Spleen (tissue), 11 donors: Measurements from ENCODE around the gene MESD. TPM values are rescaled to one million over a fixed set of nuclear protein-coding genes. Genes with fewer than 3 reads are reported as not detected.

ENCODE experiments used
- DNase-seq: peaks from one replicate; pipeline ENCODE4 v3.0.0-alpha.2; 2020
- H3K27ac ChIP-seq, 8 donors: fragments of 200-600 bp; sonication (generic) in 7 of 8; 1 replicate in 4 of 8; 2 replicates in 4 of 8; pipeline versions ENCODE4 v1.5.0 to v1.8.0; 2016 to 2021; ENCODE audit warnings: inconsistent platforms in 4 of 8, mild to moderate bottlenecking in 4 of 8, moderate library complexity in 1 of 8
- H3K27me3 ChIP-seq, 7 donors: fragments of 200-600 bp; sonication (generic) in 6 of 7; replicated peaks in 1 of 7; 1 replicate in 4 of 7; 2 replicates in 3 of 7; pipeline versions ENCODE4 v1.5.0 to v1.8.0; 2016 to 2021; ENCODE audit warnings: inconsistent platforms in 3 of 7, mild to moderate bottlenecking in 1 of 7
- H3K36me3 ChIP-seq, 6 donors: fragments of 200-600 bp; sonication (generic) in 5 of 6; 1 replicate in 4 of 6; 2 replicates in 2 of 6; pipeline versions ENCODE4 v1.5.0 to v1.8.0; 2016 to 2021; ENCODE audit warnings: inconsistent platforms in 2 of 6
- H3K4me1 ChIP-seq, 6 donors: fragments of 200-600 bp; sonication (generic) in 5 of 6; 1 replicate in 3 of 6; 2 replicates in 3 of 6; pipeline versions ENCODE4 v1.5.0 to v1.8.0; 2016 to 2021; ENCODE audit warnings: inconsistent platforms in 3 of 6
- H3K4me3 ChIP-seq, 8 donors: fragments of 200-600 bp; sonication (generic) in 7 of 8; 1 replicate in 4 of 8; 2 replicates in 4 of 8; pipeline versions ENCODE4 v1.5.0 to v1.8.0; 2016 to 2021; ENCODE audit warnings: inconsistent platforms in 4 of 8, mild to moderate bottlenecking in 4 of 8, moderate library complexity in 2 of 8
- H3K9me3 ChIP-seq, 8 donors: fragments of 200-600 bp; sonication (generic) in 7 of 8; 1 replicate in 4 of 8; 2 replicates in 4 of 8; pipeline versions ENCODE4 v1.5.0 to v1.8.0; 2016 to 2021; ENCODE audit warnings: inconsistent platforms in 4 of 8
- CTCF ChIP-seq, 11 experiments: fragments of 200-600 bp in 7 of 11; fragments of 450-650 bp in 4 of 11; sonication (generic) in 4 of 11; IDR thresholded peaks in 8 of 11; conservative IDR thresholded peaks in 3 of 11; 1 replicate in 7 of 11; 2 replicates in 4 of 11; pipeline versions ENCODE4 v1.4.0 to v1.8.0; 2016 to 2021; ENCODE audit warnings: antibody characterized with exemption in 11 of 11, inconsistent platforms in 4 of 11, mild to moderate bottlenecking in 1 of 11
- POLR2A ChIP-seq, 3 donors: fragments of 450-650 bp; IDR thresholded peaks; one replicate each; pipeline ENCODE4 v1.5.1; 2017; ENCODE audit warnings: antibody characterized with exemption in 3 of 3, mild to moderate bottlenecking in 1 of 3
- POLR2AphosphoS5 ChIP-seq, 3 donors: sonication (generic); formaldehyde crosslinking; IDR thresholded peaks; one replicate each; pipeline ENCODE4 v1.5.1; 2017; ENCODE audit warnings: antibody characterized with exemption in 3 of 3
- WGBS, 5 donors: extraction: QIAGEN DNeasy Blood & Tissue Kit in 3 of 5; methylation state at CpG; one replicate each; pipeline versions ENCODE4 v1.1.5 to v1.1.7; 2013 to 2018; 5-methylcytosine and 5-hydroxymethylcytosine counted together
- intact Hi-C: fragments of 100-400 bp; cut with DNase I; formaldehyde crosslinking; loops from one replicate; pipeline ENCODE4 v1.15.0; 2023; ENCODE audit warnings: low total_unique reads
- polyA plus RNA-seq, 3 donors: library from polyadenylated mRNA; stranded (reverse); fragments of 200-250 nt; gene quantifications; one replicate each; pipeline ENCODE4 v1.2.1, GENCODE V29; 2013
- total RNA-seq, 7 donors: library from RNA; depleted of rRNA in 3 of 7; stranded (reverse); fragments of >200 nt in 3 of 7; fragmentation: NEBNext Ultra II Directional in 4 of 7; extraction: Animal tissue kit (Norgen Biotek cat#: 25700) in 4 of 7; gene quantifications; one replicate each; pipeline versions ENCODE4 v1.1.0 to v1.2.1, GENCODE V29; 2016 to 2021
- donor health status: healthy with polysubstance abuse.
- donor health status: DM: no; HTN: no; CAD: no; lungs with moderate emphysema.
- donor health status: DM: no; HTN: no; CAD: no.
- donor health status: Bipolar disorder and iron deficiency.
- donor health status: healthy.
- donor health status: DM: no; HTN: no; CAD: no.
- donor health status: DM: yes; HTN: yes; CAD: no.

The MESD gene
- total and polyA plus RNA-seq, 10 donors, result 8.5 to 39.8 (median 27.5) TPM

GRCh38 chr15:80926126-80926525, 63.5 kb downstream of the MESD start:
- DNase-seq, result no peak

GRCh38 chr15:80925597-80926059, 64.0 kb downstream of the MESD start:
- no peak overlapping the region for H3K4me3 ChIP-seq
- 95 to 96% (median 95%) methylated on average over 17 of the region's 17 CpGs for WGBS, 5 donors
- H3K27ac ChIP-seq, result no peak overlapping the region
- peaks cover 0 to 8% (median 0%) of the 10 kb centered on the region in 6 donors for H3K4me1 ChIP-seq
- H3K36me3 ChIP-seq, result peaks cover 0 to 27% (median 0%) of the 10 kb centered on the region in 6 donors
- no peak for TF ChIP-seq POLR2AphosphoS5 (IDR thresholded peaks at IDR 0.05)
- TF ChIP-seq CTCF (IDR thresholded peaks at IDR 0.05 in 8 of 11, conservative IDR thresholded peaks at IDR 0.05 in 3 of 11), result no peak
- no peak for TF ChIP-seq POLR2A (IDR thresholded peaks at IDR 0.05)
- H3K9me3 ChIP-seq, result no peaks in the 10 kb centered on the region
- DNase-seq, result no peak
- intact Hi-C loops, result no loop called here
- H3K27me3 ChIP-seq, result no peaks in the 10 kb centered on the region

More at GRCh38 chr15:80926126-80926525, 63.5 kb downstream of the MESD start:
- Histone ChIP-seq H3K4me3 (no peak overlapping the region), H3K27me3 (no peaks in the 10 kb centered on the region), H3K27ac (no peak overlapping the region), H3K36me3 (peaks cover 0 to 27% (median 0%) of the 10 kb centered on the region in 6 donors), H3K9me3 (no peaks in the 10 kb centered on the region), H3K4me1 (peaks cover 0 to 3% (median 0%) of the 10 kb centered on the region in 6 donors)
- intact Hi-C loops, result no loop called here
- TF ChIP-seq POLR2A (IDR thresholded peaks at IDR 0.05) (no peak), CTCF (IDR thresholded peaks at IDR 0.05 in 8 of 11, conservative IDR thresholded peaks at IDR 0.05 in 3 of 11) (no peak), POLR2AphosphoS5 (IDR thresholded peaks at IDR 0.05) (no peak)
- WGBS, 5 donors, result 91 to 96% (median 93%) methylated on average over 3 of the region's 3 CpGs

- Histone ChIP-seq H3K27me3 (no peaks in the 10 kb centered on the region), H3K4me1 (peaks cover 0 to 13% (median 0%) of the 10 kb centered on the region in 6 donors), H3K36me3 (peaks cover 0 to 27% (median 0%) of the 10 kb centered on the region in 6 donors), H3K4me3 (no peak overlapping the region), H3K9me3 (no peaks in the 10 kb centered on the region), H3K27ac (no peak overlapping the region)
- 85 to 93% (median 91%) methylated on average over 4 of the region's 4 CpGs for WGBS, 5 donors
- intact Hi-C loops, result no loop called here
- DNase-seq, result peak; percentile 15
- TF ChIP-seq POLR2AphosphoS5 (IDR thresholded peaks at IDR 0.05), result no peak
- TF ChIP-seq CTCF (IDR thresholded peaks at IDR 0.05 in 8 of 11, conservative IDR thresholded peaks at IDR 0.05 in 3 of 11), result no peak
- no peak for TF ChIP-seq POLR2A (IDR thresholded peaks at IDR 0.05)
Measured at GRCh38 chr15:80924278-80924677, 65.3 kb downstream of the MESD start.

GRCh38 chr15:80923668-80924067, 66.0 kb downstream of the MESD start:
- TF ChIP-seq CTCF (IDR thresholded peaks at IDR 0.05 in 8 of 11, conservative IDR thresholded peaks at IDR 0.05 in 3 of 11) (no peak), POLR2A (IDR thresholded peaks at IDR 0.05) (no peak), POLR2AphosphoS5 (IDR thresholded peaks at IDR 0.05) (no peak)
- intact Hi-C loops, result no loop called here

More at GRCh38 chr15:80923668-80924067, 66.0 kb downstream of the MESD start:
- no peaks in the 10 kb centered on the region for H3K9me3 ChIP-seq
- H3K27ac ChIP-seq, result no peak overlapping the region
- WGBS, 5 donors, result 87 to 97% (median 93%) methylated on average over 6 of the region's 6 CpGs
- peaks cover 0 to 27% (median 0%) of the 10 kb centered on the region in 6 donors for H3K36me3 ChIP-seq
- peaks cover 0 to 13% (median 0%) of the 10 kb centered on the region in 6 donors for H3K4me1 ChIP-seq
- no peak overlapping the region for H3K4me3 ChIP-seq
- no peak for DNase-seq
- no peaks in the 10 kb centered on the region for H3K27me3 ChIP-seq
